HG03469 (cell line): ENCODE measurements around the gene ELOA.
"Not testable (repeated sequence)": the region's sequence is repeated elsewhere in the genome, so short reads cannot be mapped to it uniquely, and the experiment has no call there.

Experiments used
- ATAC-seq: cut with Tn5 transposase; IDR thresholded peaks from one replicate; pipeline ENCODE4 v1.9.1; 2021; ENCODE audit warnings: mild to moderate bottlenecking, moderate library complexity, moderate number of reproducible peaks; ENCODE audit not compliant: unreplicated experiment

The ELOA gene

GRCh38 chr1:23799570-23800399 lies 56.5 kb downstream of the ELOA start:
- ATAC-seq: no peak

GRCh38 chr1:23800400-23801337 lies 57.4 kb downstream of the ELOA start, which contains the start of gene GALE:
GALE (minus strand) TSS chr1:23800754; CDS start chr1:23799007, 1,747 bp downstream.
- peak; percentile 39 for ATAC-seq

GRCh38 chr1:23801338-23801748 lies 58.1 kb downstream of the ELOA start:
- no peak for ATAC-seq

GRCh38 chr1:23801876-23802275 lies 58.6 kb downstream of the ELOA start:
- ATAC-seq: no peak

GRCh38 chr1:23802809-23803342 lies 59.6 kb downstream of the ELOA start:
- ATAC-seq: not testable (repeated sequence)

GRCh38 chr1:23803674-23804073 lies 60.4 kb downstream of the ELOA start:
- no peak for ATAC-seq

- ATAC-seq: no peak
Observed at GRCh38 chr1:23804183-23804835, 61.0 kb downstream of the ELOA start.

- no peak for ATAC-seq
Observed at GRCh38 chr1:23805025-23805424, 61.8 kb downstream of the ELOA start.

- ATAC-seq: no peak
Observed at GRCh38 chr1:23806280-23806679, 63.0 kb downstream of the ELOA start.

- no peak for ATAC-seq
Observed at GRCh38 chr1:23807453-23807852, 64.2 kb downstream of the ELOA start.

GRCh38 chr1:23809751-23810171 lies 66.5 kb downstream of the ELOA start:
- no peak for ATAC-seq

GRCh38 chr1:23810818-23811540 lies 67.7 kb downstream of the ELOA start:
- ATAC-seq: no peak
